ENCODE results near the gene CCDC157.

DNA sequence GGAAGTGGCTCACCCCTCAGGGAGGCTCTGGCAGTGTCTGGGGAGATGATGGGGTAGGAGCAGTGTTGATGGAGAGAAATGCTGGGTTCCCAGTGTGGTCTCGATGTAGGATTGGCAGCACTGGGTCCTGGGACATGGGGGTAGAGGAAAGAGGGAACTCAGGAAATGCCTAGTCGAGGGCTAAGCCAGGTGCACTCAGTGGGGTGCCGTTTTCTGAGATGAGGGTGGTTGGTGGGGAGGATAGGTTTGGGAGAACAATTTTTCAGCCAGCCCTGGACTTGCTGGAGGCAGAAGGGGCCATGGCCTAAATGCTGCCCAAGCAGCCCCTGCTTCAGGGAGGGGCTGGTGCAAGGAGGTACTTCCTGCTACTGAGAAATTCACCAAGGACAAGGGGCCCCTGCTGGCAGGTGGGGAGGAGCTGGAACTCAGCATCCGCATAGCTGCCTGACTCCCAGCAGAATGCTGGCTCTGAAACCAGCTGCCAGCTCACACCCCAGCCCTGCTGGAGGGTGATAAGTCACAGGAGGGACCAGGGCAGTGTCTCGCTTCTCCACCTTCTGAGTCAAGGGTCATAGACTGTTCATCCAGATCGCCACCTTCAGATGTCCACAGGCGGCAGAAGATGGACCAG, 6.0 kb downstream of the CCDC157 start:
- TF ChIP-seq EZH2 (IDR thresholded peaks at IDR 0.05; ENCODE audit: borderline replicate concordance, low read length) = no peak
- TF ChIP-seq, protein P1, sequence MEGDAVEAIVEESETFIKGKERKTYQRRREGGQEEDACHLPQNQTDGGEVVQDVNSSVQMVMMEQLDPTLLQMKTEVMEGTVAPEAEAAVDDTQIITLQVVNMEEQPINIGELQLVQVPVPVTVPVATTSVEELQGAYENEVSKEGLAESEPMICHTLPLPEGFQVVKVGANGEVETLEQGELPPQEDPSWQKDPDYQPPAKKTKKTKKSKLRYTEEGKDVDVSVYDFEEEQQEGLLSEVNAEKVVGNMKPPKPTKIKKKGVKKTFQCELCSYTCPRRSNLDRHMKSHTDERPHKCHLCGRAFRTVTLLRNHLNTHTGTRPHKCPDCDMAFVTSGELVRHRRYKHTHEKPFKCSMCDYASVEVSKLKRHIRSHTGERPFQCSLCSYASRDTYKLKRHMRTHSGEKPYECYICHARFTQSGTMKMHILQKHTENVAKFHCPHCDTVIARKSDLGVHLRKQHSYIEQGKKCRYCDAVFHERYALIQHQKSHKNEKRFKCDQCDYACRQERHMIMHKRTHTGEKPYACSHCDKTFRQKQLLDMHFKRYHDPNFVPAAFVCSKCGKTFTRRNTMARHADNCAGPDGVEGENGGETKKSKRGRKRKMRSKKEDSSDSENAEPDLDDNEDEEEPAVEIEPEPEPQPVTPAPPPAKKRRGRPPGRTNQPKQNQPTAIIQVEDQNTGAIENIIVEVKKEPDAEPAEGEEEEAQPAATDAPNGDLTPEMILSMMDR (IDR thresholded peaks at IDR 0.05; ENCODE audit: low read length) = no peak
